Keratinocyte (primary cell): ENCODE measurements around the gene MRPS15. TPM values are rescaled to one million over a fixed set of nuclear protein-coding genes. Genes with fewer than 3 reads are reported as not detected.

ENCODE experiments used
- DNase-seq: peaks from one replicate; pipeline ENCODE4 v3.0.0-alpha.2; 2011; ENCODE audit warnings: low read depth, missing footprints, low spot score
- FAIRE-seq: peaks from 2 replicates; lab custom pipeline; 2011; peaks lifted over from hg19 to GRCh38; lab: Jason Lieb, UNC
- H2AFZ ChIP-seq: 2 replicates; pipeline ENCODE4 v1.6.0; 2012; ENCODE audit warnings: low read length, control low read depth, inconsistent platforms; ENCODE audit not compliant: control insufficient read depth
- H3K27ac ChIP-seq: 2 replicates; pipeline ENCODE4 v1.5.1; 2011; ENCODE audit warnings: low read length; ENCODE audit not compliant: control insufficient read depth, insufficient read depth
- H3K27me3 ChIP-seq: 3 replicates; pipeline ENCODE4 v1.6.0; 2011; ENCODE audit warnings: low read length; ENCODE audit not compliant: control insufficient read depth, insufficient read depth; ENCODE audit errors: extremely low read depth
- H3K36me3 ChIP-seq, 2 experiments: 2 replicates in 1 of 2; 3 replicates in 1 of 2; pipeline ENCODE4 v1.5.1; 2011; ENCODE audit warnings: low read length in 2 of 2, mild to moderate bottlenecking in 1 of 2; ENCODE audit not compliant: control insufficient read depth in 2 of 2, insufficient read depth in 2 of 2; ENCODE audit errors: extremely low read depth in 1 of 2
- H3K4me1 ChIP-seq: 3 replicates; pipeline ENCODE4 v1.5.1; 2011; ENCODE audit warnings: low read length; ENCODE audit not compliant: control insufficient read depth, insufficient read depth; ENCODE audit errors: extremely low read depth
- H3K4me2 ChIP-seq: 3 replicates; pipeline ENCODE4 v1.6.0; 2011; ENCODE audit warnings: low read depth, low read length; ENCODE audit not compliant: control insufficient read depth, insufficient read depth; ENCODE audit errors: extremely low read depth
- H3K4me3 ChIP-seq, 3 experiments: fragments of 200-600 bp in 1 of 3; sonication (generic) in 1 of 3; 2 replicates in 2 of 3; 3 replicates in 1 of 3; pipeline ENCODE4 v1.5.1; 2011 to 2016; ENCODE audit warnings: low read length in 3 of 3, mild to moderate bottlenecking in 3 of 3, control low read depth in 2 of 3, inconsistent platforms in 1 of 3, low read depth in 1 of 3, mixed read lengths in 1 of 3, mixed run types in 1 of 3, moderate library complexity in 1 of 3; ENCODE audit not compliant: control insufficient read depth in 2 of 3, insufficient read depth in 2 of 3; ENCODE audit errors: extremely low read depth in 1 of 3
- H3K79me2 ChIP-seq: 2 replicates; pipeline ENCODE4 v1.6.0; 2012; ENCODE audit warnings: low read length; ENCODE audit not compliant: control insufficient read depth, insufficient read depth
- H3K9ac ChIP-seq: 3 replicates; pipeline ENCODE4 v1.6.0; 2011; ENCODE audit warnings: low read length; ENCODE audit not compliant: control insufficient read depth, insufficient read depth; ENCODE audit errors: extremely low read depth
- H3K9me1 ChIP-seq: 3 replicates; pipeline ENCODE4 v1.6.0; 2011; ENCODE audit warnings: low read length; ENCODE audit not compliant: control insufficient read depth, insufficient read depth; ENCODE audit errors: extremely low read depth
- H3K9me3 ChIP-seq: 2 replicates; pipeline ENCODE4 v1.5.1; 2012; ENCODE audit warnings: low read depth, low read length; ENCODE audit not compliant: control insufficient read depth
- H4K20me1 ChIP-seq: 3 replicates; pipeline ENCODE4 v1.6.0; 2011; ENCODE audit warnings: low read length; ENCODE audit not compliant: control insufficient read depth, insufficient read depth; ENCODE audit errors: extremely low read depth
- EZH2 ChIP-seq: IDR thresholded peaks from one replicate; pipeline ENCODE4 v1.6.1; 2012; ENCODE audit warnings: inconsistent platforms, mild to moderate bottlenecking, low read length, moderate library complexity
- dilution Hi-C: fragments of 300-500 bp; cut with MboI; formaldehyde crosslinking; loops from one replicate; pipeline ENCODE4 v1.7.0; 2020; ENCODE audit warnings: low sequenced_read_pairs; ENCODE audit not compliant: extremely low pct_ligation_motif_present
- polyA plus RNA-seq, 5 experiments: library from polyadenylated mRNA; depleted of rRNA in 3 of 5; stranded (reverse) in 3 of 5; stranded (forward) in 1 of 5; unstranded in 1 of 5; fragments of >200 nt; gene quantifications; 1 replicate in 1 of 5; 2 replicates in 3 of 5; 3 replicates in 1 of 5; pipeline versions ENCODE4 v1.2.1 to v1.2.3, GENCODE V29; 2011 to 2012; ENCODE audit warnings: missing spikeins in 2 of 5, low read depth in 1 of 5, low replicate concordance in 1 of 5
- TF ChIP-seq, protein P1 (sequence below), 3 experiments: IDR thresholded peaks in 1 of 3; conservative IDR thresholded peaks in 1 of 3; optimal IDR thresholded peaks in 1 of 3; 2 replicates in 2 of 3; 3 replicates in 1 of 3; pipeline versions ENCODE3 to v1.5.1; 2011; ENCODE audit warnings: low read length in 3 of 3, mild to moderate bottlenecking in 3 of 3, moderate library complexity in 2 of 3, control low read depth in 1 of 3, inconsistent platforms in 1 of 3; ENCODE audit not compliant: insufficient read depth in 2 of 3; ENCODE audit errors: extremely low read depth in 1 of 3

MRPS15 gene
- polyA plus RNA-seq, 1 donor (not counting 4 experiments of a cell fraction or from before 2014, with no cell fraction given): 130 TPM

DNA sequence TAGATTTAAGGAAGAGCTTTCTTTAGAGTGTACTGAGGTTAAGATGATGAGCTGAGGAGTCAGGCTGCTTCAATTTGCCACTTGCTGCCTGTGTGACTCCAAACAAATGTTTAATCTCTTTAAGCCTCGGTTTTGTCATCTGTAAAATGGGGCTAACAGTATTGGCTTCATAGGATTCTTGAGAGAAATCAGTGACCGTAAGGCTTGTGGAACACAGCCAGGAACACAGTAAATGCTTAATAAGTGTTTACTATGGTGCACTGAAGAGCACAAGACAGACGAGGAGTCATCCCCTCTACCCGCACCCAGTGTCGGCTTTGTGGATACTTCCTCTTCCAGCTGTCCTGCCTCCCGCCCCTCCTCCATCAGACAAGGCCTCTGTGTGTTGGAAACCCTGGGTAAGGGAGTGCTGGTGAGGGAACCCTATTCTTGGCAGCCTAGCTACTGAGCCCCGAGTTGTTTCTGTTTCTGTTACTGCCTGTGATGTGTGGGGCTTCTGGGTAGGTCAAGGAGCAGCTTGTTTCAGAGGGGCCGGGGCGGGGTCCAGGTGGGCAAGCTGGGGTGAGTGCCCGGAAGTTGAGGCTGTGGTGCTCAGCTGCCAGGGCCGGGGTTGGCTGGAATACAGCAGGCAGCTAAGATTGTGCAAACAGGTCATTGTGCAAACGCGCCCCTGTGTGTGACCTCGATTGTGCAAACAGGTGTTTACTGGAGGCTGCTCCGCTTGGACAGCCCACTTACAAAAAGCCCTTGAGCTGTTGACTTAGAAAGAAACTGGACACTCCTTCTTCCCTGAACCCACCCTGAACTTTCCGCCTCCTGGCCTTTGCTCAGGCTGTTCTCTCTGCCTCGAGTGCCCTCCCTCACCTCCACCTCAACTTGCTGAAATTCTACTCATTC, 22.5 kb upstream of the MRPS15 start:
- H2AFZ ChIP-seq: no peak overlapping the region
- no peak overlapping the region for H3K27ac ChIP-seq
- no peak for DNase-seq
- no peak overlapping the region for H3K4me3 ChIP-seq
- no peak overlapping the region for H3K4me2 ChIP-seq
- no peak for FAIRE-seq
- H3K27me3 ChIP-seq: no peaks in the 10 kb centered on the region
- no peaks in the 10 kb centered on the region for H3K4me1 ChIP-seq
- H3K9ac ChIP-seq: no peak overlapping the region
- H3K36me3 ChIP-seq: no peaks in the 10 kb centered on the region
- no peaks in the 10 kb centered on the region for H4K20me1 ChIP-seq
- dilution Hi-C loops: no loop called here
- TF ChIP-seq, protein P1, sequence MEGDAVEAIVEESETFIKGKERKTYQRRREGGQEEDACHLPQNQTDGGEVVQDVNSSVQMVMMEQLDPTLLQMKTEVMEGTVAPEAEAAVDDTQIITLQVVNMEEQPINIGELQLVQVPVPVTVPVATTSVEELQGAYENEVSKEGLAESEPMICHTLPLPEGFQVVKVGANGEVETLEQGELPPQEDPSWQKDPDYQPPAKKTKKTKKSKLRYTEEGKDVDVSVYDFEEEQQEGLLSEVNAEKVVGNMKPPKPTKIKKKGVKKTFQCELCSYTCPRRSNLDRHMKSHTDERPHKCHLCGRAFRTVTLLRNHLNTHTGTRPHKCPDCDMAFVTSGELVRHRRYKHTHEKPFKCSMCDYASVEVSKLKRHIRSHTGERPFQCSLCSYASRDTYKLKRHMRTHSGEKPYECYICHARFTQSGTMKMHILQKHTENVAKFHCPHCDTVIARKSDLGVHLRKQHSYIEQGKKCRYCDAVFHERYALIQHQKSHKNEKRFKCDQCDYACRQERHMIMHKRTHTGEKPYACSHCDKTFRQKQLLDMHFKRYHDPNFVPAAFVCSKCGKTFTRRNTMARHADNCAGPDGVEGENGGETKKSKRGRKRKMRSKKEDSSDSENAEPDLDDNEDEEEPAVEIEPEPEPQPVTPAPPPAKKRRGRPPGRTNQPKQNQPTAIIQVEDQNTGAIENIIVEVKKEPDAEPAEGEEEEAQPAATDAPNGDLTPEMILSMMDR (optimal IDR thresholded peaks at IDR 0.05 in 1 of 3, IDR thresholded peaks at IDR 0.05 in 1 of 3, conservative IDR thresholded peaks at IDR 0.05 in 1 of 3; ENCODE audit: extremely low read depth in 1 of 3, insufficient read depth in 2 of 3, low read length in 3 of 3): no peak
- no peak for TF ChIP-seq EZH2
- H3K9me1 ChIP-seq: no peaks in the 10 kb centered on the region
- H3K79me2 ChIP-seq: no peaks in the 10 kb centered on the region
- H3K9me3 ChIP-seq: no peaks in the 10 kb centered on the region

GRCh38 chr1:36486093-36486438, 21.9 kb upstream of the MRPS15 start:
- dilution Hi-C loops: no loop called here
- Histone ChIP-seq H3K79me2 (no peaks in the 10 kb centered on the region), H3K27me3 (no peaks in the 10 kb centered on the region), H3K4me1 (no peaks in the 10 kb centered on the region), H3K9me3 (no peaks in the 10 kb centered on the region), H4K20me1 (no peaks in the 10 kb centered on the region), H3K4me2 (no peak overlapping the region), H3K9ac (no peak overlapping the region), H2AFZ (no peak overlapping the region), H3K4me3 (no peak overlapping the region), H3K36me3 (no peaks in the 10 kb centered on the region), H3K27ac (no peak overlapping the region), H3K9me1 (no peaks in the 10 kb centered on the region)
- TF ChIP-seq EZH2: no peak
- TF ChIP-seq, protein P1 (optimal IDR thresholded peaks at IDR 0.05 in 1 of 3, IDR thresholded peaks at IDR 0.05 in 1 of 3, conservative IDR thresholded peaks at IDR 0.05 in 1 of 3; ENCODE audit: extremely low read depth in 1 of 3, insufficient read depth in 2 of 3, low read length in 3 of 3): no peak
- DNase-seq (no peak), FAIRE-seq (no peak)
